GM20000 (cell line): ENCODE data around the gene CACNA2D1.

ENCODE experiments used
- DNase-seq: peaks from one replicate; pipeline ENCODE4 v3.0.0; 2012; ENCODE audit warnings: low spot score
- TF ChIP-seq, protein P1 (sequence below): IDR thresholded peaks from 2 replicates; pipeline ENCODE4 v1.5.1; 2012; ENCODE audit warnings: mild to moderate bottlenecking, control low read depth; ENCODE audit errors: extremely low read depth, missing control alignments

CACNA2D1 gene

DNA sequence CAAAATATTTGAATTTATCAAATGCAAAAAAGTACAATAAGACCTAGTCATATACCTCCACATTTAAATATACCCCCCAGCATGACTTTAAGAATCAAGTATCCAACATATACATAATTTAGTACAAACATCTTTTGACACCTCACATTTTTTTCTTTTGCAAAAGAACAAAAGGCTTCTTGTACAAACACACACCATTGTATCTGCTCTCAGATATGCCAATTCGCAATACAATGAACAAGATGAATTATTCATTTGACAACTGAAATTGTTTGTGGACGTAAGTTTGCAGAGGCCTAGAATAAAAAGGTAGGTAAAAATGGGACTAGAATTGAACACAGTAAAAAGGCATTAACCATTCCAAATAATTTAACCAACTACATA, 154.4 kb downstream of the CACNA2D1 start:
- DNase-seq = no peak
- TF ChIP-seq, protein P1, sequence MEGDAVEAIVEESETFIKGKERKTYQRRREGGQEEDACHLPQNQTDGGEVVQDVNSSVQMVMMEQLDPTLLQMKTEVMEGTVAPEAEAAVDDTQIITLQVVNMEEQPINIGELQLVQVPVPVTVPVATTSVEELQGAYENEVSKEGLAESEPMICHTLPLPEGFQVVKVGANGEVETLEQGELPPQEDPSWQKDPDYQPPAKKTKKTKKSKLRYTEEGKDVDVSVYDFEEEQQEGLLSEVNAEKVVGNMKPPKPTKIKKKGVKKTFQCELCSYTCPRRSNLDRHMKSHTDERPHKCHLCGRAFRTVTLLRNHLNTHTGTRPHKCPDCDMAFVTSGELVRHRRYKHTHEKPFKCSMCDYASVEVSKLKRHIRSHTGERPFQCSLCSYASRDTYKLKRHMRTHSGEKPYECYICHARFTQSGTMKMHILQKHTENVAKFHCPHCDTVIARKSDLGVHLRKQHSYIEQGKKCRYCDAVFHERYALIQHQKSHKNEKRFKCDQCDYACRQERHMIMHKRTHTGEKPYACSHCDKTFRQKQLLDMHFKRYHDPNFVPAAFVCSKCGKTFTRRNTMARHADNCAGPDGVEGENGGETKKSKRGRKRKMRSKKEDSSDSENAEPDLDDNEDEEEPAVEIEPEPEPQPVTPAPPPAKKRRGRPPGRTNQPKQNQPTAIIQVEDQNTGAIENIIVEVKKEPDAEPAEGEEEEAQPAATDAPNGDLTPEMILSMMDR = no peak

DNA sequence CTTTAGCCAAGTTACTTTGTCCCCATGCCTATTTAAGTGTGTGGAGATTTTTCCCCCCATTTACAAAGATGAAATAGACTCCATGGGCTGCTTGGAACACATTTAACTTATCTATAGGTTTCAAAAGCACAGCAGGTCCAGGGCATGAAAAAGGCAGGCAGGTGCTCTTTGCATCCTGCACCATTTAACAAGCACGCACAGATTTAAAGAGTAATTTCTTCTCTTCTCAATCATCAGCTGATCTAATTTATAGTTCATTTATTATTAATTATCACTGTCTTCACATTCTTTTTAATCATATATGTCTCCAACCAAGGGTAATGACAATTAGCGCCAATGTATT, 156.8 kb downstream of the CACNA2D1 start:
- no peak for DNase-seq
- TF ChIP-seq, protein P1 = no peak

- TF ChIP-seq, protein P1 = no peak
- no peak for DNase-seq
Measured at GRCh38 chr7:82286096-82286797, 157.3 kb downstream of the CACNA2D1 start.

GRCh38 chr7:82284936-82285519, 158.5 kb downstream of the CACNA2D1 start:
- TF ChIP-seq, protein P1 = no peak
- DNase-seq = no peak

GRCh38 chr7:82275342-82275741, 168.2 kb downstream of the CACNA2D1 start:
- DNase-seq = no peak
- TF ChIP-seq, protein P1 = no peak

DNA sequence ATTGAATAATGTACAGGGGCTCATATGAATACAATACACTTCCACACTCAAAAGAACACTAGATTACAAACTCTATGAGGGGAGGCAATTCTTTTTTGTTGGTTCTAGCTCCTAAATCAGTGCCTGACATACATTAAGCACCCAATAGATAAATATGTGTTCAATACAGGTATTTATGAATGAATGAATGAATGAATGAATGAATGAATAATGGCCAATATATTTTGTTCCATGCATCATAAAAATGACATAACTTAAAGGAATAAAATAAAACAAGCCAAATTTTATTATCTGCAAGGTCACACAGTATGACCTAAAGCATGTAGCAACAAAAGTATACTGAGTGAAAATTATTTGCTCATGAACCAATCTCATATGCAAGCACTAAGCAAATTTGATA, 168.9 kb downstream of the CACNA2D1 start:
- no peak for DNase-seq
- TF ChIP-seq, protein P1 = no peak

- TF ChIP-seq, protein P1 = no peak
- no peak for DNase-seq
Measured at GRCh38 chr7:82273886-82274285, 169.7 kb downstream of the CACNA2D1 start.
